Measurements from ENCODE around the gene CYB561D2. TPM values are rescaled to one million over a fixed set of nuclear protein-coding genes. Genes with fewer than 3 reads are reported as not detected.
"Not testable (repeated sequence)": the region's sequence is repeated elsewhere in the genome, so short reads cannot be mapped to it uniquely, and the experiment has no call there.

Gene CYB561D2, protein sequence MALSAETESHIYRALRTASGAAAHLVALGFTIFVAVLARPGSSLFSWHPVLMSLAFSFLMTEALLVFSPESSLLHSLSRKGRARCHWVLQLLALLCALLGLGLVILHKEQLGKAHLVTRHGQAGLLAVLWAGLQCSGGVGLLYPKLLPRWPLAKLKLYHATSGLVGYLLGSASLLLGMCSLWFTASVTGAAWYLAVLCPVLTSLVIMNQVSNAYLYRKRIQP
- 10.6 TPM for total RNA-seq

DNA sequence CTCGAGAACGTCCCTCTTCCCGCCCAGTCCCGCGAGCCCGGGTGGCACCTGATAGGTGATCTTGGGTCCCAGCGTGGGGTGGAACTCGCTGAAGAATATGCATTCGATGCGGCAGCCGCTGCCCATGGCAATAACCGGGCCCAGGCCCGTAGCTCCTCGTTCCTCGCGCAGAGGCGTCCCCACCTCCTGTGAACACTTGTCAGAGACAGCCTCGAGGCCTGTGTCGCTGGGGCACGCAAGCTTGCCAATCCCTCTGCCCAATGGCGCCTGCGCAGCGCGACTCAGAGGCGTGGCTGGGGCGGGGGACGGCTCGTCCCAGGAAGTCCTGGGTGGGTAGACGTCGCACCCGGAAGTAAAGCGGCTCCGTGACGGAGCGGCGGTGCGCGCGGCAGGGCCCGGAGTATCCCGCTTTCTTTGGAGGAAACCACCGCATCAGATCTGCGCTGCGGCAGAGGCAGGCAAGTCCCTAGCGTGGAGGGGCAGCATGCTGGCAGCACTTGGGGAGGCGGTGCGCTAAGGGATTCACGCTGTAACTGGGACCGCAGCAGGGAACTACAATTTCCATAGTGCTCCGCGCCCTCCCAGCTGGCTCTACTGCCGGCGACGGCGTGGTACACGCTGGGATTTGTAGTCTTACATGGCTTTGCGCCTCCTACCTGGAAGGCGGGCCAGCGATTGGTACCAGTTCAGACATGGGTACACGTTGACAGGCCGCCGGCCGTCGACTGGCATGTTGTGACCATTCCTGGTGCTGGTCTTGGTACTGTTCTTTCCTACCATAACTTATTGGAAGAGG, at the start of gene CYB561D2, which contains the start of gene NPRL2:
CYB561D2 (plus strand) TSS at position 336 of the 796 bp plus-strand sequence. CDS start 572 bp downstream, outside the sequence.
NPRL2 (minus strand) TSS at position 249 of the 796 bp plus-strand sequence; CDS start at position 126, 123 bp downstream.
- DNase-seq, result peak; percentile 98

GRCh38 chr3:50302095-50303012, 48.3 kb upstream of the CYB561D2 start:
- DNase-seq, result no peak

DNA sequence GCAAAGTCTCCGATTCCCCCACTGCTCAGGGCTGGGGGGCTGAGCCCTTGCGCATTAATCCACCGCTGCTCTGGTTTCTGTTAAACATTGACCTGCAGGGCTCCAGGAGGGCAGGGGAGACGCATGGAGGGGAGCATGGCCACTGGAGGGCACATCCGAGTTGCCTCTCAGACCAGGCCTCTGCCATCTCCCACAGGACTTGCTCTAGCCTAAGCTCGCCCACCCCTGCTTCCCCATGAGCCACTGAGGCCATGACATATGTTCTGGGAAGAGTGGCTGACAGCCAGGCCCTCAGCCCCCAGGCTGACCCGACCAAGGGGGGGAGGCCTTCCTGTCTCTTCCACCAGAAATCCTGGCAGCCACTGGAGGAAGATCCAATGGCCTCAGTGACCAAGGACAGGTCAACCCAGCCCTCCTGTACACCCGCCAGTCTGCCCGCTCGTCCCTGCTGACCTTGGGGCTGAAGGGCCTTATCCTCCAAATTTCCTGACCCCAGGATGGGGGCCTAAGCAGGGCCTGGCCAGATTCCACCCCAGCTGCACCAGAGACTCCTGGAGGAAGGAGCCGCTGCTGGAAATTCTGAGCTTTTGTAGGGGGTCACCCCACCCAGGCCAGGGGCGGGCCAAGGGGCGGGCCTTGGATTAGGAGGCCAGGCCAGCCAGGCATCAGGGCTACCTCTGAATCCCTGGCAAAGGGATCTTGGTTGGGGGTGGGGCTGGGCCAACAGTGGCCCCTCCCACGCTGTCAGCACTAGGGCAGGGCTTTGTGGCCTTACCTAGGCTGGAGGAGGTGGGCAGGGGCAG, 47.4 kb upstream of the CYB561D2 start, which contains the start of gene HYAL1:
HYAL1 (minus strand) TSS at position 562 of the 803 bp plus-strand sequence. CDS start 618 bp downstream, outside the sequence.
- DNase-seq, result no peak

DNA sequence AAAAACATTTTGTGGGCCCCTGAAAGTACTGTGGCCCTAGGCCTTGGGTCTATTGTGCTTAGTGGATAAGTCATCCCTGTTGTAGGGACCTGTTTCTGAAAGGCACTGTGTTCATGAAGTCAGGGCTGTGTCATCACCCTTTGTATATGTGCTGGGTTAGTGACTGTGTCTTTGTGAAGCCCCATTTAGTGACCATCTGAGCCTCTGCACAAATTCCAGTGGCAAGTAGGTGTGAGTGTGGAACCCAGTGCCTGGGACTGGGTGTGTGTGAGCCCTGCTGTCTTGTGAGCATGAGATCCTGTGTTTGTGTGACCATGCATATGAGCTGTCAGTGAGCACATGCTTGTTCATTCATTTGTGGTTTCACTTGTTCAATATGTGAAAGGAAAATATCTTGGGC, 46.1 kb upstream of the CYB561D2 start:
- no peak for DNase-seq

DNA sequence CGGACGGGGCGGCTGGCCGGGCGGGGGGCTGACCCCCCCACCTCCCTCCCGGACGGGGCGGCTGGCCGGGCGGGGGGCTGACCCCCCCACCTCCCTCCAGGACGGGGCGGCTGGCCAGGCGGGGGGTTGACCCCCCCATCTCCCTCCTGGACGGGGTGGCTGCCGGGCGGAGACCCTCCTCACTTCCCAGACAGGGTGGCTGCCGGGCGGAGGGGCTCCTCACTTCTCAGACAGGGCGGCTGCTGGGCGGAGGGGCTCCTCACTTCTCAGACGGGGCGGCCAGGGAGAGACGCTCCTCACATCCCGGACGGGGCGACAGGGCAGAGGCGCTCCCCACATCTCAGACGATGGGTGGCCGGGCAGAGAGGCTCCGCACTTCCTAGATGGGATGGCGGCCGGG, 38.6 kb upstream of the CYB561D2 start:
- not testable (repeated sequence) for DNase-seq

DNA sequence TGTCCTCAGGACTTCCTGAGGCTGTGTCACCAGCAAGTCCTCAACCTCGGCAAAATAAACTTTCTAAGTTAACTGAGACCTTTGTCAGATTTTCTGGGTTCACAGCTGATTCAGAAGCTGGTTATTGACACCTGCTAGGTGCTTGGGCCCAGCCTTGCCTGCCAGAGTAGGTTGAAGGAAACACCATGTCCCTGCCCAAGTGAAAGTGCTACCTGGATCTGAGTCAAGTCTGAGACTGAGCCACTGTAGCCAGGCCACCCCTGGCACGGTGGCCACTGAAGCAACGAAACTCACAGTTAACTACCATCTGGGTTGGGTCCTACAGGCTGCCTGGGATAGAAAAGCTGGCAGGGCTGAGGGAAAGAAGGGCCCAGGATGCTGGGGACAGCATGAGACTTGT, 36.3 kb upstream of the CYB561D2 start:
- no peak for DNase-seq

DNA sequence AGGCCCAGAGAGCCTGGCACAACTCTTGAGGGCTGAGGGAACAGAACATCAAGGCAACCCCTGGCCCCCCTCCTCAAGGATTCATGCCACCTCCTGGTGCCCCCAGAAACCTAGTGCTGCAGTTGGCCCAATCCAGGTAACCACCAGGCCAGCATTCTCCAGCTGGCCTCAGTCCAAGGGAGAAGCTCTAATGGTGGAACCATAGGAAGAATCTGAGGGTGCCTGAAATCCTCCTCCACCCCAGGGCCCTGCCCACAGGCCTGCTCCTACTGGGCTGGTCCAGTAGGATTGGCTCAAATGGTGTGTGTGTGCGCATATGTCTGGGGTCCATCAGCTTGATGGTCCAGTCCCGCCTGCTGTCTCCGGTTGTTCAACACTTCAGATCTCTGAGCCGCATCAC, 35.8 kb upstream of the CYB561D2 start:
- DNase-seq, result no peak

DNA sequence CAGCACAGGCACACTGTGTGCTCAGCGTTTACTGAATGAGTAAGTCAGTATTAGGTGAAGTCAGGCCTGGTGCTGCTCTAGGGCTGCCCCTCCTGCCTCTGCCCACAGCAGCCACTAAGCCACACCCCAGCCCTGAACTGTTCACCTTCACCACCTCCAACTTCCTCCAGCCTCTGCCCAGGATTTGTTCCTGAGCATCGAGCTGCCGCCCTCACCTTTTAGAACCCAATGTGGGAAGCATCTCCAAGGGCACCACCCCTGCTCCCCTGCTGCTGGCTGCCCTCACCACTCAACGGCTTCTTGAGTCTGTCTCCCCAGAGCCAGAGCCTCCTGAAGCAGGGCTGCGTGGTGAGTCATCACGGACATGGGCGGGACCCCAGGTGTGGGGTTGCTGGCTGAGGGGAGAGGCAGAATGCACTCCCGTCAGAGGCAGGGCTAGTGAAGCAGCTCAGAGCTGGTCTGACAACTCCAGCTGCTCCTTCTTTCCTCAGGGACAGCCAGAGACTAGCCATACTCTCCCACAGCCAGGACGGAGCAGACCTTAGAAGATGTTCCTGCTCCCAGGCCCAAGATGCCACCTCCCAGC, 33.9 kb upstream of the CYB561D2 start:
- peak; percentile 54 for DNase-seq

DNA sequence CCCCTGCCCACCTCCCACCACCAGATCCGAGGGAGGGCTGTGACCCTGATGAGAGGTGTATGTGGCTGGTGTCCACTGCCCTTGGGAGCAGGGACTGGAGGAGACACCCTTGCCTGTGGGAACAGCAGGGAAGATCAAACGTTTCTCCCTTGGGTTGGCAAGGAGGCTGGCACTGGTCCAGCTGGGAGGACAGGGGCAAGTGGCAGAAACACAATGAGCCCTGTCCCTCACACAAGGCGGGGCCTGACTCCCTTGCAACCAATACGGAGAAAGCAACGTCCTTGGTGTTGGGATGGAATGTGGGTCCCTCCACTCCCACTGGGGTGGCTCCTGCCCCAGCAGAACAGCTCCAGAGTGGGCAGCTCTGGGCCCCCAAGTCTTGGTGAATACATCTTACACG, 33.4 kb upstream of the CYB561D2 start:
- DNase-seq, result no peak

DNA sequence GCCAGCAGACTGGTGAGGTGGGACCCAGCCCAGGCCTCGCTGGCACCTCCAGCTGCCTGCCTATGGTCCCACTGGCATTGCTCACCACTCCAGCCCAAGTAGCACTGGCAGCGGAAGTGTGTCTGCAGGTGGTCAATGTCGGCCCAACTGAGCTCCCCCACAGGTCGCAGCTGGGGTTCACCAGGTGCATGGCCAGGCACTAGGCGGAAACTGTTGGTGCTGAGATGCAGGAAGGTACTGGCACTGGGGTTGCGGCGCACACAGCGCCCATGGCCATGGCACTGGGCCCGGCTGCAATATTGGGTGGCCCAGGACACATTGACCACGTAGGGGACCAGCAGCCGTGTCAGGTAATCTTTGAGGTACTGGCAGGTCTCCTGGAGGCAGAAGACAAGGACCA, 32.5 kb upstream of the CYB561D2 start:
- DNase-seq, result no peak

GRCh38 chr3:50318615-50319014, 32.0 kb upstream of the CYB561D2 start:
- no peak for DNase-seq

DNA sequence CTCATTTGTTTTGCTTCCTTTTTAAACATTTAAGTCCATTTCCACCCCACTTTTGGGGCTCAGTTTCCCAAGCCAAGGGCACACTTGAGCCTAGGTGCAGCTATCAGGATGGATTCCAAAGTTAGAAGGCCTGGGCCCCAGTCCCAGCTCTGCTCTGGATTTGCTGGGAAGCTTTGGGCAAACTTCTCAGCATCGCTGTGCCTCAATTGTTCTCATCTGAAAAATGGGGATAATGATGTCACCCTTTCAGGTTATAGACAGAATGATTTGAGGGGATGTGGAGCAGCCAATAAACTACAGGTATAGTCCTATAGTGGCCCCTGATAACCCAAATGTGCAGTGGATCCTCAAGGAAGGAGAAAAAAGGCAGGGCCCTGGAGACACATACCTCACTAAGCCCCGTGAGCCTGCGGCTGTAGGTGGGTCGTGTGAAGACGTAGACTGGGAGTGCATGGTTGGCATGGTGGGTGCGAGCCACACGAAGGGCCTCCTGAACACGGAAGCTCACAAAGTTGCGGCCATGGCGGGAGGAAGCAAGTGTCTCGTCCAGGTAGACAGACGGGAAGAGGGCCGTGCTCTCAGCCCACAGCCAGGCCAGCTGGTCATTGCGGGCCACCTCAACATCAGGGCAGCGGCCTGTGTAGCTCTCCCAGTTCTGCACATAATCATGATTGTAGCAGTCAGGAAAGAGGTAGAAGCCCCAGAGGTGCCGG, 31.3 kb upstream of the CYB561D2 start:
- no peak for DNase-seq

GRCh38 chr3:50319894-50320625, 30.6 kb upstream of the CYB561D2 start:
- no peak for DNase-seq

DNA sequence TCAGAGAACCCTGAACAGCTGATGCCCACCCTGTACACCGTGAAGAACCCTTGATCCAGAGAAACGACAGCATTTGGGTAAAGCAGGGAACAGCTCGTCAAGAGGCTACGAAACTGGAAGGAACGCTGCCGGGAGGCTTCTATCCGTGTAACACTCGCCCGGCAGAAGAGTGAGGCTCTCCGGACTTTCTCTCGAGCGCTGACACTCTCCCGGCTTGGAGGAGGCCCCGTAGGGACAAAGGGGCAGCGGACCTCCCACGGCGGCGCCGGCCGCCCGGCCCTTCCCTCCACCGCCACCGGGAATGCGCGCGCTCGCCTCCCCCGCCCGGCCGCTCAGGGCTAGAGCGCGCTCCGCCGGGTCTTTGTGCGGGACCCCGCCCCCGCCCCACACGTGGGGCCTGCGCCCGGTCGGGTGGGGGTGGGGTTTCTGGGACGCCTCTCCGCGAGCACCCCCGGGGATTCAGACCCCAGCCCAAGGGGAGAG, 29.8 kb upstream of the CYB561D2 start:
- DNase-seq, result peak; percentile 91

- peak; percentile 96 for DNase-seq
These were observed 29.1 kb upstream of the CYB561D2 start for GRCh38 chr3:50321336-50322114.

- DNase-seq, result no peak
These were observed 28.6 kb upstream of the CYB561D2 start for GRCh38 chr3:50322115-50322385.

DNA sequence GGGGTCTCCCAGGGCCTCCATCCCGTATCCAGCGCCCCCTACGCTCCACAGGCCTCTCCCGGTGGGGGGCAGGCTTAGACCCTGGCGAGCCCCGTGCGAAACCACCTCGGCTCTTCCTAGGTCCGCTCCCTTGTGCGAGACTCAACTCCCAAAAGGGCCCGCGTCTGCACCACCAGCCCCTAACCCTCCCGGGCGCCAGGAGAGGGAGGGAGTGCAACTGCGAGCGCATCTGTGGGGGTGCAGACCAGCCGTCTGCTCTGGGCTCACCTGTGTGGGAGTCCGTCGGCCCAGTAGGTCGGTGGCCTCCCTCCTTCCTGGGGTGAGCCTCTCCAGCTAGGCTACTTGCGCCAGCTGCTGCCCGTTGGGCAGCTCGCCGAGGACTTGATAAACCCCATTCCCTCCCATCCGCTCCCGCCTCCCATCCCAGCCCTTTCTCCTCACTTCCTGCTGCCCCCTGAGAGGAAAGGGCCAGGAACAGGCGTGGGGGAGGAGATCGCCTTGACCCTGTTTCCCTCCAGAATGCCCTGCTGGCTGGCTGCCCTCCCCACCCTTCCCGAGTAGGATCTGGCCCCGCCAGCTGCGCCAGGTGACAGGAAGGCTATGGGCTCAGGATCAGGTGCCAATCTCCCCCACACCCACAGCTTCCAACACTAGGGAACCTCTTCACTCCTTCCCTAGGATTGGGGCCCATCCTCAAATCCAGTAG, 28.1 kb upstream of the CYB561D2 start, which contains the start of gene HYAL2:
HYAL2 (minus strand) TSS at position 360 of the 706 bp plus-strand sequence. CDS start 2,256 bp downstream, outside the sequence.
- DNase-seq, result no peak

DNA sequence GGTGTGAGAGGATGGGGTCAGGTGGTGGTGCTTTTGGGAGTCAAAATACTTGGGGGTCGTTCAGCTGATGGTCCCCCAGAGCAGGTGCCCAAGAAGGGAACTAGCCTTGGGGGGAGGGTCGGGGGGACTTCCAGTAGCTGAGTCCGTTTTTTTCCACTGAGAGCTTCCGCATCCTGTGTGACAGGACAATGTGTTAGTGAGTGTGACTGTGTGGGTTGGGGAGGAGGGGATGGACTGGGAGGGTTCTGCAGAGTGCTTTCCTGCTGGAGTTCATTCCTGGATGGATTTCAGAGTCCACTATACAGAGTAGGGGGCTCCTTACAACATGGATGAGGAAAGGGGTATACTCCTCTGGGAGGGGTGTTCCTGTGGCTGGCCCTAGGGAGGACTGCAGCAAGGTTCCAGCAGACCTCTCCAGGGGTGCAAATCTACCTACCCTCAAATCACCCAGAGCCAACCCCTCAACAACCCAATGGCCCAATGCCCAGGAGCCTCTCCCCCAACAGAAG, 27.5 kb upstream of the CYB561D2 start:
- DNase-seq, result no peak

All from tongue (tissue), 2 donors.